ENCODE measurements around the gene EHF. TPM values are rescaled to one million over a fixed set of nuclear protein-coding genes. Genes with fewer than 3 reads are reported as not detected.

The EHF gene
- total RNA-seq, result under 1 TPM in 1 of 2 donors, not detected in 1; 0.22 TPM
- not detected for polyA plus RNA-seq (2013, experiment 1 of 2)
- polyA plus RNA-seq (2013, experiment 2 of 2), result not detected
- long read RNA-seq, experiment 1, result 0 reads
- long read RNA-seq, experiment 2, result 0 reads
- long read RNA-seq, experiment 3, result 0 reads
- long read RNA-seq, experiment 4, result 0 reads

DNA sequence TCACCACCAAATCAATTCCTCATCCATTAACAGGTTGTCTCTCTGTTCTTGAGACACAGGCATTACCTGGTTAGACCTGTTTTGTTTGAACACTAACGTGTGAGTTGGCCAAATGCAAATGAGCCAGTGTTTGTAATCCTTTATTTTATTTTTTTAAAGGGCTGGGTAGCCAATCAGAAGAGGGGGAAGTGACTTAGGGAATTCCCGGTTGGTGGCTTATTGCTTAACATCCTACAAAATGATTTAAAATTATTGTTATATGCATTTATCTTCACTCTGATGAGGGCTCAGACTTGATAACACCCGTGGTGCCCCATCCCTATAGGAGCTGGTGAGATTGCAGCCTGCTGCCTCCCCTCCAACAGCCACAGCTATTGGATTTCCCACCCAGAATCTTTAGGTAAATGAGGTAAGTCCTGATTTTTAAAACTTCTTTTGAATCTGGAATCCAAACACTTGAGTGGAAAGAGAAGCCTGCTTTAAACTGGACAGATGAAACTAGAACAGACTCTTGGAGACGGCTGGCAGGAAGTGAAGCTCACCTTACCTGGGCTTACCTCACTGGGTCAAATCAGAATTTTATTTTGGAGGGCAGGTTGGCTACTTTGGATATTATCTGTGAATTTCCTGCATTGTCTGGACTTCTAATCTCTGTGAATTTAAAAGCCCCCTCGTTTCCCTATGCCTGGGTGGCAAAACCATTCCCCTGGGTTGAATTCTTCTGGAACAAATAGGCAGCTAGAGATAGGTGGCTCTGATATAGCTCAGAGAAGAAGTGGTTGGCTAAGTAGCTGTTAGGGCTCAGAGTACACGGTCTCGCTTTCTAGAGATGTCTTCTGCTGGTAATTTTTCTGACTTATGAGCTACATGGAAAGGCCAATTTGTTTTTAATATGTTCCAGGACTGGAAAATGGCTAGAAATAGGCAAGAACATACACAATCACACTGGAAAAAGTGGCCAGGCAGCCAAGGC, at the start of gene EHF:
TSS of gene EHF (plus strand) at position 274 of the 973 bp plus-strand sequence. CDS start 21,538 bp downstream, outside the sequence.
- H3K27ac ChIP-seq (ENCODE audit: low read depth, low read length), result no peak within 1 kb of the TSS
- TF ChIP-seq CTCF (conservative IDR thresholded peaks at IDR 0.05), result no peak
- no peak for DNase-seq
- H3K9me3 ChIP-seq (ENCODE audit: control insufficient read depth, low read length), result no peaks in the 10 kb centered on the region
- no peak within 1 kb of the TSS for H3K4me3 Mint-ChIP-seq
- no peaks in the 10 kb centered on the region for H3K36me3 ChIP-seq (ENCODE audit: control insufficient read depth, insufficient read depth, low read length)
- H3K4me1 Mint-ChIP-seq, result peaks cover 50% of the 10 kb centered on the region
- H3K27ac Mint-ChIP-seq, result no peak within 1 kb of the TSS
- no peaks in the 10 kb centered on the region for H3K27me3 ChIP-seq (ENCODE audit: control insufficient read depth, insufficient read depth, low read length, poor library complexity, severe bottlenecking)
- no peak within 1 kb of the TSS for H3K4me3 ChIP-seq (ENCODE audit: low read length)
- H3K4me1 ChIP-seq (ENCODE audit: control insufficient read depth, insufficient read depth, low read length), result peaks cover 10% of the 10 kb centered on the region
- H3K36me3 Mint-ChIP-seq (ENCODE audit: low read depth), result no peaks in the 10 kb centered on the region
- H3K9ac ChIP-seq (ENCODE audit: extremely low read depth, low read length, poor library complexity, severe bottlenecking), result no peak within 1 kb of the TSS
- H3K9me3 Mint-ChIP-seq, result no peaks in the 10 kb centered on the region
- H3K27me3 Mint-ChIP-seq (ENCODE audit: insufficient read depth), result peaks cover 4% of the 10 kb centered on the region
- WGBS, 2 experiments (ENCODE audit: insufficient coverage in 1 of 2, insufficient read length in 1 of 2), result 88 to 95% methylated on average over 2 to 6 of the region's 7 CpGs

DNA sequence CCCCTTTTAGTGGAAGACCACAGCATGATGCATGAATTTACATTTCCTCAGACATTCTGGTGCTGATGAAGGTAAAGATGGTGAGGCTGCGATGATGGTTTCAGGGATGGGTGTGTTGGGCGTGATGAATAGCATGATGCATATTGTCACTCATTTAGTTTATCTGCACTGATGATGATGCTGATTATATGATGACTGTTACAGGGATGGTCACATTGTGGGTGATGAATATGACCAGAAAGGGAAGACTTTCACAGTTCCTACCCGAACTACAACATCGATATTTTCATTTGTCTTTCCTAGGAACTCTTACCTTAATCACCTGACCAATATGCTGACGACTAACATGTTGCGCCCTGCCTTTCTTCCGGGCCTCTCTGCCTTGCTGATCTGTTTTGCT, 47.4 kb upstream of the EHF start:
- no peak for DNase-seq
- 92 to 99% methylated on average over 7 of the region's 7 CpGs for WGBS, 2 experiments (ENCODE audit: insufficient coverage in 1 of 2, insufficient read length in 1 of 2)
- no peak overlapping the region for H3K27ac Mint-ChIP-seq
- H3K4me3 Mint-ChIP-seq, result no peak overlapping the region
- H3K4me3 ChIP-seq (ENCODE audit: low read length), result no peak overlapping the region
- H3K27me3 ChIP-seq (ENCODE audit: control insufficient read depth, insufficient read depth, low read length, poor library complexity, severe bottlenecking), result peaks cover 4% of the 10 kb centered on the region
- no peaks in the 10 kb centered on the region for H3K4me1 ChIP-seq (ENCODE audit: control insufficient read depth, insufficient read depth, low read length)
- H3K27ac ChIP-seq (ENCODE audit: low read depth, low read length), result no peak overlapping the region
- no peaks in the 10 kb centered on the region for H3K4me1 Mint-ChIP-seq
- TF ChIP-seq CTCF (conservative IDR thresholded peaks at IDR 0.05), result no peak
- no peak overlapping the region for H3K9ac ChIP-seq (ENCODE audit: extremely low read depth, low read length, poor library complexity, severe bottlenecking)
- H3K36me3 ChIP-seq (ENCODE audit: control insufficient read depth, insufficient read depth, low read length), result no peaks in the 10 kb centered on the region
- no peaks in the 10 kb centered on the region for H3K9me3 ChIP-seq (ENCODE audit: control insufficient read depth, low read length)
- H3K36me3 Mint-ChIP-seq (ENCODE audit: low read depth), result no peaks in the 10 kb centered on the region
- peaks cover 12% of the 10 kb centered on the region for H3K27me3 Mint-ChIP-seq (ENCODE audit: insufficient read depth)
- H3K9me3 Mint-ChIP-seq, result no peaks in the 10 kb centered on the region

GRCh38 chr11:34575261-34575660, 45.6 kb upstream of the EHF start:
- no peak for DNase-seq
- H3K27me3 Mint-ChIP-seq (ENCODE audit: insufficient read depth), result peaks cover 21% of the 10 kb centered on the region
- Histone ChIP-seq H3K27me3 (ENCODE audit: control insufficient read depth, insufficient read depth, low read length, poor library complexity, severe bottlenecking) (peaks cover 16% of the 10 kb centered on the region), H3K9ac (ENCODE audit: extremely low read depth, low read length, poor library complexity, severe bottlenecking) (no peak overlapping the region), H3K4me3 (ENCODE audit: low read length) (no peak overlapping the region), H3K27ac (ENCODE audit: low read depth, low read length) (no peak overlapping the region), H3K4me1 (ENCODE audit: control insufficient read depth, insufficient read depth, low read length) (no peaks in the 10 kb centered on the region), H3K36me3 (ENCODE audit: control insufficient read depth, insufficient read depth, low read length) (no peaks in the 10 kb centered on the region), H3K9me3 (ENCODE audit: control insufficient read depth, low read length) (no peaks in the 10 kb centered on the region)
- no peaks in the 10 kb centered on the region for H3K36me3 Mint-ChIP-seq (ENCODE audit: low read depth)
- no peak for TF ChIP-seq CTCF (conservative IDR thresholded peaks at IDR 0.05)
- H3K9me3 Mint-ChIP-seq, result no peaks in the 10 kb centered on the region
- no peaks in the 10 kb centered on the region for H3K4me1 Mint-ChIP-seq
- H3K4me3 Mint-ChIP-seq, result no peak overlapping the region
- H3K27ac Mint-ChIP-seq, result no peak overlapping the region
- 90 to 100% methylated on average over 2 to 4 of the region's 4 CpGs for WGBS, 2 experiments (ENCODE audit: insufficient coverage in 1 of 2, insufficient read length in 1 of 2)
